Gastroesophageal sphincter (tissue), 4 donors: Measurements from ENCODE around the gene RFX3. TPM values are rescaled to one million over a fixed set of nuclear protein-coding genes. Genes with fewer than 3 reads are reported as not detected.

ENCODE experiments used
- ATAC-seq: fragments of 150-250 bp; one replicate; pipeline ENCODE4 v1.9.1; 2016; ENCODE audit warnings: mild to moderate bottlenecking, moderate library complexity
- H3K27ac ChIP-seq, 4 donors: fragments of 200-600 bp; sonication (generic) in 3 of 4; 1 replicate in 3 of 4; 2 replicates in 1 of 4; pipeline ENCODE4 v1.5.1; 2016 to 2019
- H3K27me3 ChIP-seq: fragments of 200-600 bp; sonication (generic); one replicate; pipeline ENCODE4 v1.5.1; 2019
- H3K36me3 ChIP-seq, 2 donors: fragments of 200-600 bp; sonication (generic); one replicate each; pipeline ENCODE4 v1.5.1; 2019; ENCODE audit warnings: control low read depth in 1 of 2
- H3K4me1 ChIP-seq, 3 donors: fragments of 200-600 bp; sonication (generic); 1 replicate in 2 of 3; 2 replicates in 1 of 3; pipeline ENCODE4 v1.5.1; 2016 to 2019; ENCODE audit warnings: control low read depth in 2 of 3
- H3K4me3 ChIP-seq, 2 donors: fragments of 200-600 bp; sonication (generic); one replicate each; pipeline ENCODE4 v1.5.1; 2019; ENCODE audit warnings: mild to moderate bottlenecking in 1 of 2, moderate library complexity in 1 of 2
- H3K9me3 ChIP-seq, 3 donors: fragments of 200-600 bp; sonication (generic); one replicate each; pipeline ENCODE4 v1.5.1; 2017 to 2019; ENCODE audit warnings: control low read depth in 2 of 3
- CTCF ChIP-seq, 4 experiments: fragments of 200-600 bp in 2 of 4; fragments of 450-650 bp in 2 of 4; sonication (generic) in 1 of 4; IDR thresholded peaks; one replicate each; pipeline ENCODE4 v1.5.1; 2017 to 2019; ENCODE audit warnings: antibody characterized with exemption in 4 of 4, mild to moderate bottlenecking in 2 of 4, moderate library complexity in 2 of 4
- EP300 ChIP-seq: sonication (generic); formaldehyde crosslinking; IDR thresholded peaks from one replicate; pipeline ENCODE4 v1.6.1; 2017; ENCODE audit warnings: antibody characterized with exemption, mild to moderate bottlenecking
- POLR2A ChIP-seq, 2 donors: fragments of 450-650 bp; IDR thresholded peaks; one replicate each; pipeline ENCODE4 v1.6.1; 2017; ENCODE audit warnings: antibody characterized with exemption in 2 of 2, mild to moderate bottlenecking in 2 of 2, moderate library complexity in 1 of 2
- POLR2AphosphoS5 ChIP-seq: sonication (generic); formaldehyde crosslinking; IDR thresholded peaks from one replicate; pipeline ENCODE4 v1.6.1; 2017; ENCODE audit warnings: antibody characterized with exemption
- WGBS, 2 donors: methylation state at CpG; one replicate each; pipeline ENCODE4 v1.1.5; 2018; ENCODE audit warnings: low coverage in 1 of 2; 5-methylcytosine and 5-hydroxymethylcytosine counted together
- total RNA-seq, 4 donors: library from RNA; depleted of rRNA; stranded (reverse); fragments of >200 nt; gene quantifications; one replicate each; pipeline ENCODE4 v1.1.0, GENCODE V29; 2016

Gene RFX3
- total RNA-seq, 4 donors from 2014 or later, result 5.6 to 9.0 (median 7.7) TPM

GRCh38 chr9:3343671-3344070 lies 182.1 kb downstream of the RFX3 start:
- TF ChIP-seq CTCF (IDR thresholded peaks at IDR 0.05), result no peak
- no peak for TF ChIP-seq POLR2A (IDR thresholded peaks at IDR 0.05)
- no peak for TF ChIP-seq EP300
- no peak for TF ChIP-seq POLR2AphosphoS5
- no peak overlapping the region for H3K27ac ChIP-seq
- no peaks in the 10 kb centered on the region for H3K27me3 ChIP-seq
- no peaks in the 10 kb centered on the region for H3K36me3 ChIP-seq
- no peak overlapping the region for H3K4me3 ChIP-seq
- no peaks in the 10 kb centered on the region for H3K4me1 ChIP-seq
- ATAC-seq, result no peak
- no peaks in the 10 kb centered on the region for H3K9me3 ChIP-seq

GRCh38 chr9:3342159-3342777 lies 183.5 kb downstream of the RFX3 start:
- 53 to 60% methylated on average over 1 to 2 of the region's 2 CpGs for WGBS, 2 donors
- Histone ChIP-seq H3K4me1 (peaks cover 0 to 11% (median 0%) of the 10 kb centered on the region in 3 donors), H3K27me3 (no peaks in the 10 kb centered on the region), H3K4me3 (no peak overlapping the region), H3K27ac (no peak overlapping the region), H3K9me3 (no peaks in the 10 kb centered on the region), H3K36me3 (no peaks in the 10 kb centered on the region)
- no peak for ATAC-seq
- TF ChIP-seq EP300, result no peak
- TF ChIP-seq CTCF (IDR thresholded peaks at IDR 0.05), result no peak
- TF ChIP-seq POLR2A (IDR thresholded peaks at IDR 0.05), result no peak
- no peak for TF ChIP-seq POLR2AphosphoS5

GRCh38 chr9:3337515-3338225 lies 188.1 kb downstream of the RFX3 start:
- Histone ChIP-seq H3K27ac (peak overlapping the region in 3 of 4 donors; percentile 8 to 46 (median 36)), H3K27me3 (no peaks in the 10 kb centered on the region), H3K9me3 (no peaks in the 10 kb centered on the region), H3K36me3 (no peaks in the 10 kb centered on the region), H3K4me3 (no peak overlapping the region), H3K4me1 (peaks cover 0 to 24% (median 0%) of the 10 kb centered on the region in 3 donors)
- 54 to 78% methylated on average over 3 of the region's 3 CpGs for WGBS, 2 donors
- no peak for TF ChIP-seq CTCF (IDR thresholded peaks at IDR 0.05)
- TF ChIP-seq EP300, result no peak
- peak; percentile 37 for TF ChIP-seq POLR2AphosphoS5
- peak; percentile 41 for ATAC-seq

GRCh38 chr9:3336951-3337350 lies 188.8 kb downstream of the RFX3 start:
- WGBS, 2 donors, result 82 to 92% methylated on average over 3 of the region's 3 CpGs
- H3K27ac ChIP-seq, result peak overlapping the region in 3 of 4 donors; percentile 8 to 46 (median 36)
- peaks cover 0 to 24% (median 0%) of the 10 kb centered on the region in 3 donors for H3K4me1 ChIP-seq
- no peaks in the 10 kb centered on the region for H3K9me3 ChIP-seq
- TF ChIP-seq EP300, result no peak
- no peak for TF ChIP-seq POLR2A (IDR thresholded peaks at IDR 0.05)
- no peak for TF ChIP-seq POLR2AphosphoS5
- no peak for TF ChIP-seq CTCF (IDR thresholded peaks at IDR 0.05)
- no peaks in the 10 kb centered on the region for H3K27me3 ChIP-seq
- H3K36me3 ChIP-seq, result no peaks in the 10 kb centered on the region
- ATAC-seq, result no peak
- no peak overlapping the region for H3K4me3 ChIP-seq

- no peaks in the 10 kb centered on the region for H3K36me3 ChIP-seq
- H3K4me1 ChIP-seq, result peaks cover 0 to 18% (median 0%) of the 10 kb centered on the region in 3 donors
- no peak for ATAC-seq
- no peak overlapping the region for H3K4me3 ChIP-seq
- H3K9me3 ChIP-seq, result no peaks in the 10 kb centered on the region
- WGBS, 2 donors, result 75 to 94% methylated on average over 2 of the region's 2 CpGs
- H3K27me3 ChIP-seq, result no peaks in the 10 kb centered on the region
- TF ChIP-seq CTCF (IDR thresholded peaks at IDR 0.05) (no peak), POLR2A (IDR thresholded peaks at IDR 0.05) (no peak), EP300 (no peak), POLR2AphosphoS5 (no peak)
- H3K27ac ChIP-seq, result no peak overlapping the region
Observed at GRCh38 chr9:3332802-3333201, 193.0 kb downstream of the RFX3 start.
